Adipocyte (in vitro differentiated cells): ENCODE data around the gene SLC19A1.

Experiments
- DNase-seq: peaks from one replicate; pipeline ENCODE4 v3.0.0-alpha.2; 2015; ENCODE audit warnings: low read depth
- H3K27me3 ChIP-seq: replicated peaks from 2 replicates; pipeline ENCODE4 v1.7.0; 2013; ENCODE audit warnings: mild to moderate bottlenecking, low read length, moderate library complexity; ENCODE audit not compliant: control insufficient read depth, insufficient read depth
- H3K36me3 ChIP-seq: 2 replicates; pipeline ENCODE4 v1.7.0; 2013; ENCODE audit warnings: low read length, mild to moderate bottlenecking, moderate library complexity; ENCODE audit not compliant: control insufficient read depth, insufficient read depth, severe bottlenecking
- H3K4me1 ChIP-seq: 2 replicates; pipeline ENCODE4 v1.7.0; 2013; ENCODE audit warnings: mild to moderate bottlenecking, low read length, moderate library complexity; ENCODE audit not compliant: control insufficient read depth, insufficient read depth
- H3K4me3 ChIP-seq: 2 replicates; pipeline ENCODE4 v1.7.0; 2013; ENCODE audit warnings: mild to moderate bottlenecking, low read length, moderate library complexity
- H3K9ac ChIP-seq: 2 replicates; pipeline ENCODE4 v1.7.0; 2013; ENCODE audit warnings: mild to moderate bottlenecking, low read length, moderate library complexity
- H3K9me3 ChIP-seq: 2 replicates; pipeline ENCODE4 v1.7.0; 2013; ENCODE audit warnings: mild to moderate bottlenecking, low read length, moderate library complexity; ENCODE audit not compliant: control insufficient read depth

The SLC19A1 gene

DNA sequence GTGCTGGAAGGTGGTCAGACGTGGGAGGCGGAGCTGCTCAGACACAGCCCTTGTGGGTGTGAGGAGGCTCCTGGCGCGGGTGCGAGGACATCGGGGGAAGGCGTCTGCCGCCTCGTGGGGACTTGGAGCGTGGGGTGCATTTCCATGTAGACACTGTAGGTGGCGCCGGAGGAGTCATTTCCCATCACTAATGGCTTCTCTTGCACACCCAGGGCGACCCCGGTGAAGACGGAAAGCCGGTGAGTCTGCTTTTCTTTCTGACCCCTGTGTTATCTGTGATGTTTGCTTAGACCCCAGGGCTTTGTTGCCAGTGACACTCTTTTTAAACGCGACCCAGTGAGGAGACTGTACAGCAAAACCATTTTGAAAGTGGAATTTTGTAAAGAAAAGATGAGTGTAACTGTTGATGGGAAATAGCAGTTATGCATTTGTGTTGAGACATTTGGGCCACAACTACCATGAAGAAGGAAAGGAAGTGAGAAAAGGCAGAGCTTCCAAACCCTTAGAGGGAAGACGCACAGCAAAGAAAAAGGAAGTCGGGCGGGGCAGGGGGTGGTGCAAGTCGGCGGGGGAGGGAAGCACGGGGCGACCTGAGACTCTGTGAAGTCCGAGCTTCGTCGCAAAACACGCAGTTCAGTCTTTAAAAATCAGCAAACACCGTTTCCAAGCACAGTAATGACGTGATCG, 64.0 kb downstream of the SLC19A1 start:
- Histone ChIP-seq H3K9ac (peak overlapping the region; percentile 58), H3K9me3 (no peaks in the 10 kb centered on the region), H3K4me3 (no peak overlapping the region), H3K4me1 (no peaks in the 10 kb centered on the region), H3K36me3 (peaks cover 9% of the 10 kb centered on the region), H3K27me3 (no peaks in the 10 kb centered on the region)
- peak; percentile 72 for DNase-seq

DNA sequence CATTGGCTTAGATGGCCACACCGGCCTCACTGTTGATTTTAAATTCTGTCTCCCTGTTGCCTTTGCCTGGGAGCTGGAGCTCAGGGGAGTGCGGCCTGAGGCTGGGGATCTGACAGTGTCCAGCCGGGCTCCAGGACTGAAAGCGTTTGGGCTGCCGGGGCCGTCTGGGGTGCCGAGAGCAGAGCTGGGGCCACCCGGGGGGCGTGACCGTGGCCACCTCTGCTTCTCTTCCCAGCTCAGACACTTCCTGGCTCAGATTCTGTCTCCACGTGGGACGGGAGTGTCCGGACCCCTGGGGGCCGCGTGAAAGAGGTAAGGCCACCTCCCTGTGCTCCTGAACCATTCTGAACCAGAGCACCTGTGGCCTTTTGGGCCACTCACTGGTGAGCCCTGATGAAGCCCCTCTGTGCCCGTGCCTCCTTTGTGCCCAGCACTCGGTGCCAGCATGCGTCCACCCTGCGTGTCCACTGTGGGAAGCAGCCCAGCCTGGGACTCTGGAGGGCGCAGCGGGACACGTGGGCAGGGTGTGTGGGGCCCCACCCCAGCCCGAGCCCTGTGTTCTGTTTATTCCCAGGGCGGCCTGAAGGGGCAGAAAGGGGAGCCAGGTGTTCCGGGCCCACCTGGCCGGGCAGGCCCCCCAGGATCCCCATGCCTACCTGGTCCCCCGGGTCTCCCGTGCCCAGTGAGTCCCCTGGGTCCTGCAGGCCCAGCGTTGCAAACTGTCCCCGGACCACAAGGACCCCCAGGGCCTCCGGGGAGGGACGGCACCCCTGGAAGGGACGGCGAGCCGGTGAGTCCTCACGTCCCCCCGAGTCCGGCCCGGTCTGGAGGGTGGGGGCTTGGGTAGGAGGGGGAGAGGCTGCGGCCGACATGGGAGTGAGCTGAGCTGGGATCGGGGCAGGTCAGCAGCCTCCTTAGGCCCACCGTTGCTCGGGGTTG, 64.8 kb downstream of the SLC19A1 start:
- Histone ChIP-seq H3K27me3 (no peaks in the 10 kb centered on the region), H3K36me3 (peaks cover 9% of the 10 kb centered on the region), H3K4me1 (no peaks in the 10 kb centered on the region), H3K9me3 (no peaks in the 10 kb centered on the region), H3K9ac (no peak overlapping the region), H3K4me3 (no peak overlapping the region)
- DNase-seq = no peak

DNA sequence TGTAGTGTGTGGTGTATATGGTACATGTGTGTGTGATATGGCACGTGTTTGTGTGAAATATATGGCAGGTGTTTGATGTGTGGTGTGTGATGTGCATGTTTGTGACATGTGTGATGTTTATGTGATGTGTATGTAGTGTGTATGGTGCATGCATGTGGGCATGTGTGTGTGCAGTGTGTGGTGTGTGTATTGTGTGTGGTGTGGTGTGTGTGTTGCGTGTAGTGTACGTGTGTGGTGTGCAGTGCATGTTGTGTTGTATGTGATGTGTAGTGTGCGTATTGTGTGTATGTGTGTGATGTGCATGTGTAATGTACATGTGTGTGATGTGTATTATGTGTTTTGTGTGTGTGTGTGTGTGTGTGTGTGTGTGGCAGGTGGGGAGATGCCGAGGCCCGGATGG, 65.7 kb downstream of the SLC19A1 start:
- Histone ChIP-seq H3K4me3 (no peak overlapping the region), H3K9me3 (no peaks in the 10 kb centered on the region), H3K27me3 (no peaks in the 10 kb centered on the region), H3K9ac (no peak overlapping the region), H3K36me3 (peaks cover 9% of the 10 kb centered on the region), H3K4me1 (peaks cover 5% of the 10 kb centered on the region)
- DNase-seq = no peak

DNA sequence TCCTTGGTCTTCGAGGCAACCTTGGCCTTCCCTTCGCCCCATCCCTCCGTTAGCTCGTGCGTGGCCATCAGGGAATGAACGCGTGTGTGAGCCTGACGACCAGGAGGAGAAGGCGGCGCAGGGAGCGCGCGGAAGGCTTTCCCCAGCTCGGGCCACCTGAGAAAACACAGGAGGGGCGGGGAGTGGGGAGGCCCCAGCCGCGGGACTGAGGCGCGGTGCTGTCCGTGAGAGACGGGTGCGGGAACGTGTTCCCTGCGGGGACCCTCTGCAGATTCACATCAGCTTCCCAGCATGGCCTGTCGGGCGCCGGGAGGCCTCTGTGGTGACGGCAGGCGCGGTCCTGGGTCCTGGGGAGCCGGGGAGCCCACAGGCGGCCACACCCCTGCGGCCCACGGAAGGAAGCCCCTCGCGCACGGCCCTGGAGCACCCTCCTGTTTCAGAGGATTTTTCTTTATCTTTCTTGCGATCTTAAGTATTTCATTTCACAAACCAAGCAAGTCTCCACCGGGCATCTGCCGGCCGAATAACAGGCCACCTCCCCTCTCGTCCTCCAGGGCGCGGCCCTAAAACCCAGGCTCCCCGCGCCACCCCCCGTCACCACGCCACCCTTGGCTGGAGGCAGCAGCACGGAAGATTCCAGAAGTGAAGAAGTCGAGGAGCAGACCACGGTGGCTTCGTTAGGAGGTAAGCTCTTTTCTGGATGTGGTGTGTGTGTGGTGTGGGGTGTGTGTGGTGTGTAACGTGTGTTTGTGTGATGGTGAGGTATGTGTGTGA, 66.3 kb downstream of the SLC19A1 start:
- Histone ChIP-seq H3K36me3 (peaks cover 9% of the 10 kb centered on the region), H3K4me1 (peaks cover 10% of the 10 kb centered on the region), H3K4me3 (no peak overlapping the region)

DNA sequence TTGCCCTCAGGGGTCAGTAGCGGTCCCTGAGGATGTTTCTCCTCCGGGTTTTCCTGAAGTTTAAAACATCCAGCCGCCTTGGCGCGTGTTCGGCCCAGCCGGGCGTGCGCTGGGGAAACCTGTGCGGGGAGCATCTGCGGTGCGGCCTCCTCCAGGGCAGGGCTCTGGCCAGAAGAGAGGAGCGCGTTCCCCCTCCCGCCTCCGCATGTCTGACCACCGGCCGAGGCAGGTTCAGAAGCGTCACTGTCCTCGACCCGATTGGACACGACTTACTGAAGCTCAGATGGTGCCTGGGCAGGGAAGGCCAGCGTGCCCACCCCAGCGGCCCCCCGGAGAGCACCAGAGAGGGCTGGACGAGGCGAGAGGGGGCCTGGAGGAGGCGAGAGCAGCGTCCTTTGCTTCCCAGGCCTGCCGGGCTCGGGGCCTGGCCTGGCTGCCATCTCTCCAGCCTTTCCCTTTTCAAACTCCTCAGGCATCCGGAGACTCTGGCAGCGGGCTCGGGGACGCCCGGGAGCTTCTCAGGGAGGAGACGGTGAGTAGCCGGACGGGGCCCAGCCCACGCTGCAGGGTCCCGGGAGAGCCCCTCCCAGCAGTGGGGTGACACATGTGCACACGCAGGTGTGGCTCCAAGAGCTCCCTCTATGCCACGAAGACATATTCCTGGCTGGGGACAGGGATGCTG, 67.1 kb downstream of the SLC19A1 start:
- Histone ChIP-seq H3K36me3 (peaks cover 9% of the 10 kb centered on the region), H3K9ac (no peak overlapping the region), H3K9me3 (no peaks in the 10 kb centered on the region), H3K4me1 (peaks cover 18% of the 10 kb centered on the region), H3K27me3 (no peaks in the 10 kb centered on the region), H3K4me3 (no peak overlapping the region)
- DNase-seq = no peak

More for the DNA sequence above, 66.3 kb downstream of the SLC19A1 start:
- no peak for DNase-seq
- no peak overlapping the region for H3K9ac ChIP-seq
- H3K9me3 ChIP-seq = no peaks in the 10 kb centered on the region
- H3K27me3 ChIP-seq = no peaks in the 10 kb centered on the region

DNA sequence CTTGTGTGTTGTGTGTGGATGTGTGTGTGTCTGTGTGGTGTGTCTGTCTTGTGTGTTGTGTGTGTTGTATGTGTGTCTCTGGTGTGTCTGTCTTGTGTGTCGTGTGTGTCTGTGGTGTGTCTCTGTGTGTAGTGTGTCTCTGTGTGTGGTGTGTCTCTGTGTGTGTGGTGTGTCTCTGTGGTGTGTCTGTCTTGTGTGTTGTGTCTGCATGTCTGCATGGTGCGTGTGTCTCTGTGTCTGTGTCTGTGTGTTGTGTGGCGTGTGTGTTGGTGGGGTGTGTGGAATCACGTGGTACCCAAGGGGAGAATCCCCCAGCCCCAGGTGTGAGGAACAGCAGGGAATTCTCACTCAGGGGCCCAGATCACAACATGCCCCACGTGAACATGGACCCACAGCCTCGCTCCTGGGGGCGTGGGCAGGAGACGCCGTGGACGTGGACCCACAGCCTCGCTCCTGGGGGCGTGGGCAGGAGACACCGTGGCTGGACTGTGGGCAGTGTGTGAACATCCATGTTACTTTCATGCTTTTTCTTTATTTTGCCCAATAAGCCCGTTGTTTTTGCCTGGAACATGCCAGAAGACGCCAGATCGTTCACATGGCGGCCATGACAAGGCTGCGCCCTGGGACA, 67.8 kb downstream of the SLC19A1 start:
- Histone ChIP-seq H3K27me3 (no peaks in the 10 kb centered on the region), H3K9me3 (no peaks in the 10 kb centered on the region), H3K4me1 (peaks cover 21% of the 10 kb centered on the region), H3K9ac (no peak overlapping the region), H3K36me3 (peaks cover 9% of the 10 kb centered on the region), H3K4me3 (no peak overlapping the region)
- no peak for DNase-seq

DNA sequence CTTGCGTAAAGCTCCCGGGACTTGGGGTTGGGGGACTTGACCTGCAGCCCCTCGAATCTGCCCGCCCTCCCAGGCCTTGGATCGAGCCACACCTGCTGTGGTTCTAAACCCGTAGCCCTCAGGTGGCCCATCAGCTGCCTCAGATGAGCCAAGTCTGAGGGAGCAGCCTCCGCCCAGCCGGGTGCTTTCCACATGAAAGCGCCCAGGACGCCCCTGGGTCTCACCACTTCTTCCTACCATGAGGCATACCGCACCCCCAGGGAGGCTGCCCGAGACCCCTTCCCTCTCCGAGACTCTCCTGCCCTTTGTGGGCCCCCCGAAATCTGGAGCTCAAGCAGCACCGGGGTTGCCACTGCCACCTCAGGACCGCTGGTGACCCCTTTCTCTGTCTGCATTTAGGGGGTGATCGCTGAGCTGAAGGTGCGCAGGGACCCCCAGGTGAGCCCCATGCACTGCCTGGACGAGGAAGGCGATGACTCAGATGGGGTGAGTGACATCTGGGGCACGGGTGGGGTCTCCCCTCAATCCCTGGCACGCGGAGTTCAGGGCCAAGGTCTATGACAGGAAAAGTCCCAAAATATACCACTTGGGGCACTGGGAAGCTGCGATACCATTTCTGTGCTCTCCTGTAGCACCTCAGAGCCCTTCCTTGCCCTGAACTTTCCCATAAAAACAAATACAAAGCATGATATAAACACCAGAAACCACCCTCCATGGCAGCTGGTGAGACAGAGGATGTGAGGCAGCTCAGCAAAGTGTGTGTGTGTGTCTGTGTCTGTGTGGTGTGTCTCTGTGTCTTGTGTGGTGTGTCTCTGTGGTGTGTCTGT, 68.5 kb downstream of the SLC19A1 start:
- H3K4me1 ChIP-seq = peaks cover 21% of the 10 kb centered on the region
- DNase-seq = no peak
- H3K27me3 ChIP-seq = no peaks in the 10 kb centered on the region
- peaks cover 1% of the 10 kb centered on the region for H3K36me3 ChIP-seq
- no peaks in the 10 kb centered on the region for H3K9me3 ChIP-seq
- H3K9ac ChIP-seq = no peak overlapping the region
- no peak overlapping the region for H3K4me3 ChIP-seq

DNA sequence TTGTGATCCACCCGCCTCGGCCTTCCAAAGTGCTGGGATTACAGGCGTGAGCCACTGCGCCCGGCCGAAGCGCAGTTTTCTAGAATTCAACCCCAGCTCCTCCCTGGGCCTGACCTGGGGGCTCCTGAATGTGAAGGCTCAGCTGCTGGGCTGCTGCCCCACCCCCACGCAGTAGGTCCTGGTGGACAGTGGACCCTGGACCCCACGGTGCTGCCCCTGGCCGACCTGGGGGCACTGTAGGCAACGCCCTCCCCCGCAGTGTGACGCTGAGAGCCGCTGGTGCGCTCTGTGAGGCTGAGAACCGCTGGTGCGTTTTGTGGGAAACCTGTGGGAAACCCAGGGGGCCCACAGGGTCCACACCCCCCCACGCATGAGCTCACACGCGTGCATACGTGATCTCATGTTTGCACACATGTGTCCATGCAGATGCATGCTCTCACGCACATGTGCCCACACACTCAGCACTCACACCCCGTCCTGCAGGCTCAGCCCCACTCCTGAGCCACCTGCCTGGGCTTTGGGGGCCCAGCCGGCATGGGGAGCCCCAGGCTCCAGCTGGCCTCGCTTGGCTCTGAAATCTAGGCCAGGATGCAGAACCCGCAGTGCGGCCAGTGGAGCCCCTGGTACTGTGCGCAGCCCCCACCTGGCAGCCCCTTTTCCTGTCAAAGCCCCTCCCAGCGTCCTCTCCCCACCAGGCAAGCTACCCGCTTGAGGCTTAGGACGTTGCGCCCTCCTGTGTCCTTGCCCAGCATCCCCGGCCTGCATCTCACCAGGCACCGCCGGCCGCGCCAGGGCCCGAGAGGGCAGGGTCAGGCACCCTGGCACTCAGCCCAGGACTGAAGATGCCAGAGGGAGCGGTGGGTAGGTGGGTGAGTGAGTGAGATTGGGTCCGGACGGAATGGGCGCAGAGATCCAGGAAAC, 69.5 kb downstream of the SLC19A1 start:
- Histone ChIP-seq H3K4me3 (no peak overlapping the region), H3K9me3 (no peaks in the 10 kb centered on the region), H3K9ac (no peak overlapping the region), H3K4me1 (peaks cover 21% of the 10 kb centered on the region), H3K27me3 (no peaks in the 10 kb centered on the region), H3K36me3 (no peaks in the 10 kb centered on the region)
- DNase-seq = no peak

DNA sequence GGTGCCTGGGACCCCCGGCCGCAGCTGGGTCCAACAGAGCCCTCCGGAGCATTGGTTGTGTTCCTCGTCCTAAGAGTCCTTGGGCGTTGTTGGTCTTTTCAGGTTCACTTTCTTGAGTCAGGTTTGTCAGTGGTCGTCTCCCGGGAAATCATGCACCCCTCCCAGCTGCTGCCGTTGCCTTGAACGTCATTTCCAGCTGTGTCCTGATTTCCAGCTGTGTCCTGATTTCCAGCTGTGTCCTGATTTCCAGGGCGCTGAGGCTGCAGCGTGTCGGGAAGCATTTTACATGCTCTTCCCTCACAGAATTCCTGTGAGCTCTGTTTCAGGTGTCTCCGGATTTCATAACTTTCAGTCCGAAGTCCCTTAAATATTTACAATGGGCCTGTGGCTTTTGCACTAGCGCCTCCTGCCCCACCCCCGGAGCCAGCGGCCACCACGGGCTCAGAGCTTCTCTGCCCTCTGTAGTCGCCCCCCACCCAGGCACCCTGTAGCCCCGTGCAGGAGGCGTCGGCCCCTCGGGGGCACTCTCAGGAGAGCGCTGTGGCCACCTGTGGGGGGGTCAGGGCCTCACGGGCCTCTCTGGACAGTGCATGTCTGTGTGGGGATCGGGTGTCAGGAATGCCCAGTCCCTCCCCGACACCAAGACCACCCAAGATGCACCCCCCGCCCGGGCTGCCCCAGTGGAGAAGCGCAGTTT, 70.6 kb downstream of the SLC19A1 start:
- no peaks in the 10 kb centered on the region for H3K27me3 ChIP-seq
- no peaks in the 10 kb centered on the region for H3K36me3 ChIP-seq
- peak overlapping the region; percentile 60 for H3K4me3 ChIP-seq
- DNase-seq = peak; percentile 48
- no peaks in the 10 kb centered on the region for H3K9me3 ChIP-seq
- H3K4me1 ChIP-seq = peaks cover 21% of the 10 kb centered on the region
- peak overlapping the region; percentile 80 for H3K9ac ChIP-seq
